GM12891 (cell line): ENCODE measurements around the gene NEK10.

Experiments used
- POLR2A ChIP-seq: IDR thresholded peaks from 2 replicates; pipeline ENCODE4 v1.6.1; 2011; ENCODE audit warnings: low read depth, low read length, control low read depth
- POLR2AphosphoS5 ChIP-seq: IDR thresholded peaks from 2 replicates; pipeline ENCODE4 v1.6.1; 2011; ENCODE audit warnings: low read depth, low read length, control low read depth
- TAF1 ChIP-seq: IDR thresholded peaks from 2 replicates; pipeline ENCODE4 v1.6.1; 2011; ENCODE audit warnings: low read depth, low read length, control low read depth

DNA sequence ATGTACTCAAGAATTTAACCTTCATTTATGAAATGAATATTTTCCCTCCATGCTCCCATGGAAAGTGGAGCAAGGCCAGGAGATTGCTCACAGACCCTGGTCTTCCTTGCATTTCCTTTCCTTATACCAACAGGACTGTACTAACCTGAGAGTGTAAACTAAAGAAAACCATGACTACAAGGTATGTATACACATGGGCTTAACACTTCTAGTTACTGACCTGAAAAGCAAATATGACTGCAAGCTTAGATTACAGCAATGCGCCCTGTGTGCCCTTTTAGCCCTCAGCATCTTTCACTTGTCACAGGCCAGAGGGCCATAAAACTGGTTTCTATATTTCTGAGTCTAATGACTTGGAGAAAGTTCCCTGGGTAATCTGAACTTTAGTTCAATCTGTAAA lies 52.1 kb downstream of the NEK10 start:
- TF ChIP-seq POLR2AphosphoS5 (no peak), POLR2A (no peak), TAF1 (no peak)
